Stimulated activated CD8-positive, alpha-beta memory T cell treated with anti-CD3 and anti-CD28 coated beads, Interleukin-2, amount 100 ng/mL, for 1 hour (primary cell): ENCODE results near the gene PYDC2.

Experiments
- DNase-seq, 2 donors: peaks; one replicate each; pipeline ENCODE4 v3.0.0-alpha.2; 2020; ENCODE audit warnings: low read depth in 2 of 2

PYDC2 gene

DNA sequence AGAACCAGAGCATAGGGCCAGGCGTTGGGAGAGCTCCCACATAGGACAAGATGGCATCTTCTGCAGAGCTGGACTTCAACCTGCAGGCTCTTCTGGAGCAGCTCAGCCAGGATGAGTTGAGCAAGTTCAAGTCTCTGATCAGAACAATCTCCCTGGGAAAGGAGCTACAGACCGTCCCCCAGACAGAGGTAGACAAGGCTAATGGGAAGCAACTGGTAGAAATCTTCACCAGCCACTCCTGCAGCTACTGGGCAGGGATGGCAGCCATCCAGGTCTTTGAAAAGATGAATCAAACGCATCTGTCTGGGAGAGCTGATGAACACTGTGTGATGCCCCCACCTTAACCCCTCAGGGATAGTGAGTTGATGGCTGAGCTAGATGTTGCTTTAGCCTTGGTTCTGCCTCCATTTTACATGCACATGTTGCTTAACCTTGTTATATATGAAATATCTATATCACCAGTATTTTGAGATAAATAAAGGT, at the start of gene PYDC2:
PYDC2 (plus strand) TSS at position 51 of the 483 bp plus-strand sequence; CDS start at position 51, 0 bp downstream.
- no peak for DNase-seq

DNA sequence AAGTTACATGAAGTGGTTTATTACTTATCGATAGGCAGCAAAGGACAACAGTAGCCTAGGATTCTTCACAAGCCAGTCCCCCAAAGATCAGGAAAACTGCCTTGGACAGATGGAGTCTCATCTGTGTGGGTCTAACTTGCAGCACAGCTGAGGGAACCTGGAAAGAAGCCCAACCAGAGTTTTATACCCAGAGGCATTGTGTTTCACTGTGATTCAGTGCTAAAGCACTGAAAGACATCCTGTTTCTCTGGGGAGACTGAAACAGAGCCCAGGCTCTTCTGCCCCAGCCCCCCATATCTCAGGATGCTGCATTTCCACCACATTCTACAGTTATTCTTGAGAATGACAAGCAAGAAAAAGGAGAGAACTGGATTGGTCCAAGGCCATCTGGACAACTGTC, 48.2 kb upstream of the PYDC2 start:
- DNase-seq: no peak

DNA sequence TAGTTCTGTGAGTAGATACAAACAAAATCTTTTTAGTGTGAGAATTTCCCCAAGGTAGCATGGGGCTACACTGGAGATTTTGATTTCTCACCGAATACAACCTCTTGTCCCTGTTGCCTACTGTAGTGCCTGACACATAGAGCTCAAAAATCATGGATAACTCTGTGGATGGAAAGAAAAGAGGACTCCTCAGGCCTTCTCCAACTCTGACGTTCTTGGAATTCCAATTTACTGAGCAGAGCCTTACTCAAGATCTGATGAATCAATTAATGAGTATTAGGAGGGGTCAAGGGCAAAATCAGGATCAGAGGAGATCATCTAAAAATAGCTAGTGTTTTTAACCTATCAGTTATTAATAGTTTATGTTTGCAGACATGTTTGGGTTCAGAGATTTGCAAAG, 46.7 kb upstream of the PYDC2 start:
- no peak for DNase-seq

DNA sequence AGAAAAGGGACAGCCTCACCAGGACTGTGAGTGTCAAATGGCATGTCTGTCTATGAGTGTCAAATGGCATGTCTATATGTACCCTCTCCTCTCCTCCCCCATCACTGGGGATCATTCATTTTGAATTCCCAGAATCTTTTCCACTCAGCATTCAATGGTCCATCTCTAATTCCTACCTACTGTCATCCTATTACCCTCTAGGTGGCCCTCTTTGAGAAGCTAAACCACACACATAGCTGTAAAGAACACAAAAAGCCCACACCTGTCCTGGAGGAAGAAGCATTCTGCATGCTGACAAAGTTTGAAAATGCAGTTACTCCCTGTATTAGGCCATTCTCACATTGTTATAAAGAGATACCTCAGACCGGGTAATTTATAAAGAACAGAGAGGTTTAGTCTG, 46.2 kb upstream of the PYDC2 start:
- DNase-seq: no peak

DNA sequence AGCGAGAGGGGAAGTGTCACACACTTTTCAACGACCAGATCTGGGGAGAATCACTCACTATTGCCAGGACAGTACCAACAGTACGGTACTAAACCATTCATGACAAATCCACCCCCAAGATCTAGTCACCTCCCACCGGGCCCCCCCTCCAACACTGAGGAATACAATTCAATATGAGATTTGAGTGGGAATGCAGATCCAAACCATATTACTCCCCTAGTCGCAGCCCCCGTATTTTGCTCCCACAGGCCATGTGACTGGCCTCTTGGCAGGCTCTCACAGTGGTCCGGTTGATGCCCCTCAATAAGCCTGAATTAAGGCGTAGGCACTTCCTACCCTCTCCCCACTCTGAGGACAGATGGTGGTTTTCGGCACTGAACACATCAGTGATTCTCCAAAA, 45.4 kb upstream of the PYDC2 start:
- no peak for DNase-seq

DNA sequence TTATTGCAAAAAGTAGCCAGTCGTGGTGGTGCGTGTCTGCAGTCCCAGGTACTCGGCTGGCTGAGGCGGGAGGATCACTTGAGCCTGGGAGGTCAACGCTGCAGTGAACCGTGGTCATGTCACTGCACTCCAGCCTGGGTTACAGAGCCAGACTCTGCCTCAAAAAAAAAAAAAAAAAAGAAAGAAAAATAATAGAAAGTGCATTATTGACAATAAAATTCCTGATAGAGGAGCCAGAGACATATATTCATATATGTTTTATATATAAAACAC, 43.6 kb upstream of the PYDC2 start:
- DNase-seq: no peak

DNA sequence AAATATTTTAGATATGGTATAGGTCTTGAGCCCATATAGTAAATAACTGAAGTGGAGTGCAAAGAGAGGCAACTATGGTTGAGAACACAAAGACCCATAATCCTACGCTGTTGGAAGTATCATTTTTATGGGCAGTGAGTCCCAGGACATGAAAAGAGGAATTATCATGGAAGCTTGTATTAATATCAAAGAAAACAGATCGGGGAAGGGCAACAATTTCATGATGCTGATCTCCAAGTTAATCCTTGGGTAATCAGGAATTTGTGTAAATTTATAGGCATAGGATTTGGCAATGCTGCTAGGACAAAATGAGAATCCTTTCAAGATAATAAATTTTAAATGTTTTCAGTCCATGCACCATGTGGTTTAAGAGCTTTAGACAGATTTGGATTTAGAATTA, 40.2 kb upstream of the PYDC2 start:
- DNase-seq: no peak

DNA sequence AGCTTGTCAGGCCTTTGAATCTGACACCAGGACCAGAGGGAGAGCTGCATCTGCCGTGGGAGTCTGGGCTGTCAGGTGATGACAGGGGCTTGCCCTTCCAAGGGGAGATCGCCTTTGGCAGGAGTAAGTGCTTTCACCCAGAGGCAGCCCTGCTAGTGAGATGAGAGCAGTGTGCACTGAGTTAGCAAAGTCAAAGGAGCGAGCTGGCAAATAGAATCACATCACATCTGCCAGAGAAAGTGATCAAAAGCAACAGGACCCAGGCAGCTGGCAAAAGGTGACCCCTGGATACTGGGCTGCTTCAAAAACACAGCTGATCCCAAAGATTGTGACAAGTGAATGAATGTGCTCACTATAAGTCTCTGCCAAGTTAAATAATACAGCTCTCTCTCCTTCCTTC, 36.1 kb upstream of the PYDC2 start:
- DNase-seq: no peak

DNA sequence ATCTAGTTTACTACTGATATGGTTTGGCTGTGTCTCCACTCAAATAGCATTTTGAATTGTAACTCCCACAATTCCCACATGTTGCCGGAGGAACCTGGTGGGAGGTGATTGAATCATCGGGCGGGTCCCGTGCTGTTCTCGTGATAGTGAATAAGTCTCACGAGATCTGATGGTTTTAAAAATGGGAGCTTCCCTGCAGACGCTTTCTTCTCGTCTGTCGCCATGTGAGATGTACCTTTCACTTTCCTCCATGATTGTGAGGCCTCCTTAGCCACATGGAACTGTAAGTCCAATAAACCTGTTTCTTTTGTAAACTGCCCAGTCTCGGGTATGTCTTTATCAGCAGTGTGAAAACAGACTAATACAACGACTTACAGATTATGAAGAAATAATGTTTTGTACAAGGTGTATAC, 35.6 kb upstream of the PYDC2 start:
- DNase-seq: no peak

DNA sequence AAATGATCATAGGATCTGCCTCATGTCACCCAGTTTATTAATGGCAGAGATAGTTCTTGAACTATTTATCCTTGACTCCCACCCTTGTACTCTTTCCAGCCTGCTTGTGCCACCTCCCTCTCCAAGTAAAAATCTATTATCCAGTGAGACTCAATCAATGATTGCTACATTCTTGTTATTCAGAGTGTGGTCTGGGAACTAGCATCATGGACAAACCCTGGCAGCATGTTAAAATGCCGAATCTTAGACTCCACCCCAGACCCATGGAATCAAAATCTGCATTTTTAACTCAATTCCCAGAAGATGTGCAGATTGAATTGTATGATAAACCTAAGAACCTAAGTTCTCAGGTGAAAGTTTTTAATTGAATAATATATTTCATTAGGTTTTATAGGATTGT, 34.7 kb upstream of the PYDC2 start:
- DNase-seq: no peak

DNA sequence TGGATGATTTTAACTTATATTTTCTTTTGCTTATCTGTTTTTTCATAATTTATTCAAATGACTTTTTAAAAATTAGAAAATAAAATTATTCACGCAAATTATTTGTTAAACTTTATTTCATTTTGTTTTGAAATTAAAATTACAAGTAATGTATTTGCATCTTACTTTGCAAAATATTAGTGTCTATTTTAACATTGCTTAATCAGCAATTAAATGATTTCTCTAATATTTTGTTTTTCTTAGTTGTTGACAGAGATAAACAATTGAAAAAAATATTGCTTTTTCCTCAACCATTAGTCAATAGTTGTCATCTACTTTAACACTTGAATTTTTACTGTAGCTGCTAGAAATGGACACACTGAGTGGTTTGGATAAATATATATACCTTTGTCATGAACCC, 32.8 kb upstream of the PYDC2 start:
- DNase-seq: no peak

DNA sequence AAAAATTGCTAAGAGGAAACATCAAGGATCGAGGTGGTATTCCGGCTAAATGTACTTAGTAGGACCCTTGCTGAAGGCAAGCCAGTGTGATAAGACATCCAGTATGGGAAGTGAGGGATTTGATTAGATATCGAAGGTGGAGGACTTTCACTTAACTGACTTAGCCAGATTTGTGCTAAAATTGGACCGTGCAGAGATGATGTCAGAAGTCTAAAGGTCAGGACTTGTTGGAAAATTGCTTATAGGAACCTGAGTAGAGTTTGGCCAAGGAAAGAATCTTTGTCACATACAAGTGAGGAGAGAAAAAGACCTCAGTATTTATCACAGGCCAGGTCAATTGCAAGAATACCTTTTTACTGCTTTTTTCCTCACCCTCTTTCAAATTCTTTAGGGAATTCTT, 30.9 kb upstream of the PYDC2 start:
- no peak for DNase-seq

DNA sequence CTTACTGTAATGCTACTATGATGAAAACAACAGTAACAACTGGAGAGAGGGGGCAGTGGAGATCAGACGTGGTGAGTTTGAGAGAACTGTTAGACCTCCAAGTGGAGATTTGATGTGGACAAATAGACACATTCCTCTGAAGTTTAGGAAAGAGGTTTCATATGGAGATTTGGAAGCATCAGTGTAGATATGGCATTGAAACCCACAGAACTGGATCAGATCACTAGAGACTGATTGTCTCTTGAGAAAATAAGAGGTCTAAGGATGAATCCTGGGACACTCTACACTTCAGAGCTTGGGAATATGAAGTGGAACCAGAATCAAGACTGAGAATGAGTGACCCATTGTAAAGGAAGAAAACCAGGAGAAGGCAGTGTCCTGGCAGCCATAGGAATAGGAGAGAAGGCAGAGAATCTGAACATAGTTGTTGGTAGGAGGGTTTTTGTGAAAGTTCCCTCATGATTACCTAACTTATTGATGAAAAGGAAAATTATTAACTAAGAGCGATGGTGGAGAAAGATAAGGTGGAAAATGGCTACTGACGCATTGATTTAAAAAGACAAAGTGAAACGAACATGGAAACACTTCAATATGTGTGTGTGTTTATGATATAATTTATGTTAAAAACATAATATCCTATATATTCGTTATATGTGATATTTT, 29.7 kb upstream of the PYDC2 start:
- no peak for DNase-seq

DNA sequence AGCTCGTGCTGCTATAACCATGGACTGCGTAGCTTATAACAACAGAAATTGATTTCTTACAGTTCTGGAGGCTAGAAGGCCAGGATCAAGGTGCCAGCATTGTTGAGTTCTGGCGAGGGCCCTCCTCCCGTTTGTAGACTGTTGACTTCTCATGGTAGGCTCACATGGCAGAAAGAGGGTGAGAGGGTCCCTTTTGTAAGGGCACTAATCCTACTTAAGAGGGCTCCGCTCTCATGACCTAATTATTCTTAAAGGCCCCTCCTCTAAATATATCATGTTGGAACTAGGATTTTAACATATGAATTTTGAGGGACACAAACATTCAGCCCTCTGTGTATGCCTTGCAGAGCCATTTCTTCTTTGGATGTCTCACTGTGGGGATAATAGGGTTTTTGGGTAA, 28.8 kb upstream of the PYDC2 start:
- DNase-seq: no peak

DNA sequence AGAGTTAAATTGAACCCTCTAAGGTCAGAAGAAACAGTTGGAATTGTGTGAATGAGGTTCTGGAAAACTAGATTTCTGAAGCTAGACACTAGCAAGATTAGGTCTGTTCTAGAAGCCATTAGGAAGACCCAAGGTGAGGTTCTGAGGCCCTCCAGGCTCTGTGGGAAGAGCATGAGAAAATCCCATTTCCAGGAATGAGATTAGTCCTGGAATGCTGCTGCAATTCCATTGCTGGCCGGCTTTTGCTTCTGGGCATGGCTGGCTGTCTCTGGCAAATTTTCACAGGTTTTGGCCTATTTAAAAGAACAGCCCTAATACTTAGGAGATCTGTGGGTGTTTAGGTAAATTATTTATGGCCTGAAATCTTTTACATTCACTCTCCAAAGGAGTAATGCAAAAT, 26.9 kb upstream of the PYDC2 start:
- DNase-seq: no peak

DNA sequence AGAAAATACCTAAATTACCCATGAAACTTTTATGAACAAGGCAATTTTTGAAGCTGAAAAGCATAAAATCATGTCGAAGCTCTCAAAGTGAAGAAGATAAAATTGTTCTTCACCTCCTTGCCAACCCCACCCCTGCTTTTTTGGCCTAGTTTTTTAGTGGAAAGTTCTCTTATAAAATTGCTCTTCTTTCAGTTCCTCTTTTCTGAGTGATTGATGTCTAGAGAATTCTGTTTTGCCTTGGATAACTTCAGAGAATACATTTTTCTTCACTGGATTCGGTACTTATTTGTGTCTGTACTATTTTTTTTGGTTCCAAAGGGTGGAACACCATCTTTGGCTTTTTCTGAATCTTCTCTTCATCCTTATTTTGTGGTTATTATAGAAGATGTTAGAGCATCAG, 25.0 kb upstream of the PYDC2 start:
- DNase-seq: no peak

DNA sequence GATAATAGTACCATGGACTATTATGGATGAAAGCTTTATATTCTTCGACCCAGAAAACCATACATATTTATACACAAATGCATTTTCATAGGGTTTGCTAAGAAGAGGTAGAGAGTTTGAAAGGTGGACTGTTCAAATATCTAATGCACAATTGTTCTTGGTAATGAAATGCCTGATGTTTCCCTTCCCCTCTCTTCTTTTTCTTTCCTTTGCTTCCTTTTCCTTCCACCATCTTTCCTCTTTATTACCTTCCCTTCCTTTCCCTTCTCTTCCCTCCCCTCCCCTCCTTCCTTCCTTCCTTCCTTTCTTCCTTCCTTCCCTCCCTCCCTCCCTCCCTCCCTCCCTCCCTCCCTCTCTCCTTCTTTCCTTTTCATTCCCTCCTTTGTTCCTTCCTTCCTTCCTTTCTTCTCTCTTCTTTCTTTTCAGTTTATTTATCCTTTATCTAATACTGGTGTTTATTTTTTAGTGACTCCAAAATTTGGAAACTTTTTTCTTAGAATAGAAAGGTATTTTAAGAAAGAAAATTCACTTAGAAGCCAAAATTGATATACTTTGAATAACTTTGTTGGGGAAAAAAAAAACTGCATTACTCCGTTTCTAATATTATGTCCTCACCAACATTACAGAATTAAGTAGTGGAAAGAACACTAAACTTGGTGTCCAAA, 22.7 kb upstream of the PYDC2 start:
- DNase-seq: no peak

DNA sequence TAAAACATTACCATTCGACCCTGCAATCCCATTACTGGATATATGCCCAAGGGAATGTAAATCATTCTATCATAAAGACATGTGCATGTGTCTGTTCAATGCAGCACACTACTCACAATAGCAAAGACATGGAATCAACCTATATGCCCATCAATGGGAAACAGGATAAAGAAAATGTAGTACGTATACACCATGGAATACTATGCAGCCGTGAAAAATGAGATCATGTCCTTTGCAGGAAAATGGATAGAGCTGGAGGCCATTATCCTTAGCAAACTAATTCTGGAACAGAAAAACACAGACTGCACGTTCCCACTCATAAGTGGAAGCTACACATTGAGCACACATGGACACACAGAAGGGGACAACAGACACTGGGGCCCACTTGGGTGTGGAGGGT, 20.4 kb upstream of the PYDC2 start:
- DNase-seq: no peak

DNA sequence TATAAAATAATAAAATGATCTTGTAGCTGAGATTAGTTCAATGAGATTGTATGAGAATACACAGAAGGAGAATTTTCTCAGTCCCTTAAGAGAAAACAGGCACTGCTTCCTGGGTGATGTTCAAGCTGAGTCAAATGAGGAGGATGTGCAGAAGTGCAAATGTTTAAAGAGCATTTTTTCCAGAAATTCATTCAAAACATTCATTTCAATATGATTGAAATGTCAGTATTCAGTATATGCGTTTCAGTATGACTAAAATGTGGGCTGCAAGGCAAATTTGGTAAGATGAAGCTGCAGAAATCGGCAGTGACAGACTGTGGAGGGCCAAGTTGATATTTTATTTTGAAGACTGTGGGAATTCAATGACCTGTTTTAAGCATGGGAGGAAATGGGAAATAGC, 19.3 kb upstream of the PYDC2 start:
- no peak for DNase-seq

DNA sequence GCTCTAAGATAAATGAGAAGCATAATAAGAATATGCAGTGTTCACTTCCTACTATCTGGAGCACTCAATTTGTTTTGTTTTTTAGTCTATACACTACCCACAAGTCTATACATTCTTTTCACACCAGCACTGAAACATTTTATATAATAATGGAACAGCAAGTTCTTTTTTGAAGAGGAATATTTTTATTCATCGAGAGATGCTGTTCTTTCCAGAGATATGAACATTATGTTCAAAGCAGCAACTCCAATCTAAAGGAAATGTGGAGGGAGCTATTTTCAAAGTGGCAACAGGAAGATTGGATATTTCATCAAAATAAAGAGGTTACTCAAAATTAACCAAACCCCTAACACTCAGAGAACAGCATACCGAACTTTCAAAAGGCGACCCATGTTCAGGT, 16.4 kb upstream of the PYDC2 start:
- DNase-seq: no peak

DNA sequence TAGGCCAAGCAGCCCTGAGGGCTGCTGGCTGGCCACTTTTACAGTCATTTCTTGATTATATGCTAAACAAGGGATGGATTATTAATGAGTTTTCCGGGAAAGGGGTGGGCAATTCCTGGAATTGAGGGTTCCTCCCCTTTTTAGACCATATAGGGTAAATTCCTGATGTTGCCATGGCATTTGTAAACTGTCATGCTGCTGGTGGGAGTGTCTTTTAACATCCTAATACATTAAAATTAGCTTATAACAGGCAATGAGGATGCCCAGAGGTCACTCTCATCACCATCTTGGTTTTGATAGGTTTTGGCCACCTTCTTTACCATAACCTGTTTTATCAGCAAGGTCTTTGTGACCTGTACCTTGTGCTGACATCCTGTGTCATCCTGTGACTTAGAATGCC, 11.7 kb upstream of the PYDC2 start:
- DNase-seq: no peak

DNA sequence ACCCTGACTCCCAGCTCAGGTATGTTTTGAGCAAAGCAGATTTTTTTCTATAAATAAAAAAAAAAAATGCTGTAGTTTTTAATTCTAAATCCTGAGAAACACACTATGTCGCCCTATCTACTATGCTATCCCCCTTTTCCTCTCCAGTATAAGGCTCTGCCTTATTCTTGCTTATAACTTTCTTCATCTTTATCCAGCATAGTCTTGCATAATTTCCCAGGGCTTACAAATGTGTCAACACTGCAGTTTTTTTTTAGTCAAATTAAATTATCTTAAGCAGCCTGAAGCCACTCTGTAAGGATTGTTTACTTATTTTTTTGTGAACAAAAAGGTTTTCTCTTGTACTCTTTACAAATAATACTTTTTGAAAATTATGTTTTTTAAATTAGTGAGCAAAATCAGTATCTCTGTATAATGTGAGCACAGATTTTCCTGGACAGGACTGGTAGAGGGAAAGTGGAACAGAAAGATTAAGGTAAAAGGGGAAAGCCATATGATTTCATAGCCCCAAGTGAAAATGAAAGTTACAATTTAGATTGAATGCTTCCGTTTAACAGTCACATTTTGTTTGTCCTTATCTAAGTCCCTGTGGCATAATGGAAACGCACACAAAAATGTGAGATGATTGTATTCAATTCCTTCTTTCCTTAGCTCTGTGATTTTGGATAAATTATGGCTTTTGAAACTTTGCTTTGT, 5.6 kb upstream of the PYDC2 start:
- no peak for DNase-seq

DNA sequence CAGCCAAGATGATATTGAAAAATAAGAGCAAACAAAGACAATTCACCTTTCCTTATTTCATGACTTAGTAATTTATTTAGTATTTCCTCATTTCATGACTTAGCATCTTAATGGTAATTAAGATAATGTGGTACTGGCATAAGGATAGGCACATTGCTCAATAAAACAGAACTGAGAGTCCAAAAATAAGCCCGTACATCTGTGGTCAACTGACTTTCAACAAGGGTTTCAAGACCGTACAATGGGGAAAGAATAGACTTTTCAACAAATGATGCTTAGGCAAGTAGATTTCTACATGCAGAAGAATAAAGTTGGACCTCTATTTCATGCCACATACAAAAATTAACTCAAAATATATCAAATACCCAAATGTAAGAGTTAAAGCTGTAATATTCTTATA, 603 bp upstream of the PYDC2 start:
- DNase-seq: no peak
